ENCODE measurements around the gene FAM221A.
"Not testable (repeated sequence)": the region's sequence is repeated elsewhere in the genome, so short reads cannot be mapped to it uniquely, and the experiment has no call there.

FAM221A gene

DNA sequence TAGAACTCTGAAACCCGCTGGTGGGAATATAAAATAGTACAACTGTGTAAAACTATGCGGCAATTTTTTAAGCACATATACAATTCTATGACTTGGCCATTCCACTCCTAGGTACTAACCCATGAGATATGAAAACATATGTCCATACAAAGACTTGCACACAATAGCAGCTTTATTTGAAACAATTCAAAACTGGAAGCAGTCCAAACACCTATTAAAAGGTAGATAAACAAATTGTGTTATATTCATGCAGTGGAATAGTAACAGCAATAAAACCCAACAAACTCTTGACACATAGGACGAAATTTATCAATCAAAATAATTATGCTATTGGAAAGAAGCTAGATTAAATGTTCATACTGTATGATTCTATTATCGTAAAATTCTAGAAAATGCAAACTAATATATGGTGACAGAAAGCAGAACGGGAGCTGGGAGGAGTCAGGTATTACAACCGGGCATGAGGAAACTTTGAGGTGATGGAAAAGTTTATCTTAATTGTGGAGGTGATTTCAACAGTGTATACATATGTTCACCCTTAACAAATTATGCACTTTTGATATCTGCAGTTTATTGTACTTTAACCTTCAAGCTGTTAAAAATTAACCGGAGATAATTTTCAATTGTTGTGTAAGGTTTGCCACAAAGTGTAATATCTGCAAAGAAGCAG is 29.2 kb downstream of the FAM221A start:
- no peak for DNase-seq (ENCODE audit: low read depth in 2 of 2)

GRCh38 chr7:23710000-23710399 is 30.0 kb downstream of the FAM221A start, which contains the start of gene STK31:
Gene STK31 (plus strand): TSS chr7:23710219. CDS start chr7:23710286, 67 bp downstream.
- no peak for DNase-seq (ENCODE audit: low read depth in 2 of 2)

- DNase-seq (ENCODE audit: low read depth in 2 of 2), result no peak
Measured at GRCh38 chr7:23712368-23713284, 32.6 kb downstream of the FAM221A start.

DNA sequence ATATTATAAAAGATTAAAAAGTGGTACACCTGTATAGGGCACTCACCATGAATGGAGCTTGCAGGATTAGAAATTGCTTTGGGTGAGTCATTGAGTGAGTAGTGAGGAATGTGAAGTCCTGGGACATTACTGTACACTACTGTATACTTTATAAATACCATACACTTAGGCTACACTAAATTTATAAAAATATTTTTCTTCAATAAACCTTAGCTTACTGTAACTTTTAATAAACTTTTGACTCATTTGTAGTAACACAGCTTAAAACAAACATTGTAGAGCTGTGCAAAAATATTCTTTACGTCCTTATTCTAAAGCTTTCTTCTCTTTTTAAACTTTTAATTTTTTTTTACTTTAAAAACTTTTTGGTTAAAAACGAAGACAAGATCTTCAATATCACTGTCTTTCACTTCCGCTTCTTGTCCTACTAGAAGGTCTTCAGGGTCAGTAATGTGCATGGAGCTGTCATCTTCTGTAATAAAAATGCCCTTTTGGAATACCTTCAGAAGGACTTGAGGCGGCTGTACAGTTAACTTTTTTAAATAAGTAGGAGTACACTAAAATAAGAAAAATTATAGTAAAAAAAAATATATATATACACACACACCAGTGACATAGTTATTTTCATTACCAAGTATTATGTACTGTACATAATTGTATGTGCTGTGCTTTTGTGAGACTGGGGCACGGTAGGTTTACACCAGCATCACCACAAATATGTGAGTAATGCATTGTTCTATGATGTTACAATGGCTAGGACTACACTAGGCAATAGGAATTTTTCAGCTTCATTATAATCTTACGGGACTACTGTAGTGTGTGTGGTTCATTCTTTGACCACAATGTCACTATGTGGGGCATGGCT is 33.5 kb downstream of the FAM221A start:
- DNase-seq (ENCODE audit: low read depth in 2 of 2), result no peak

DNA sequence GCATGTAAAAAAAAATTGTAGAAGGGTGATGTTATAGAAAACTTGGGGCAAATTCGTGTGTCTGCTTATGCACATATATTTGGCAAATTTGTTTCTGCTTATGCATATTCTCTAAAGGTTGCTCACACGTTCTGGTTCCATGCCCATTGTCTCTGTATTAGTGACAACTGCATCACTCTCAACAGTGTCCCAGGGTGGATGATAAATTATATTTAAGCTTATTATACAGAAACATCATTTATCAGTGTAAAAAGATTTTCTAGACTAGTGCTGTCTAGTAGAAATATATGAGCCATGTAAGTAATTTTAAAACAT is 34.1 kb downstream of the FAM221A start:
- no peak for DNase-seq (ENCODE audit: low read depth in 2 of 2)

DNA sequence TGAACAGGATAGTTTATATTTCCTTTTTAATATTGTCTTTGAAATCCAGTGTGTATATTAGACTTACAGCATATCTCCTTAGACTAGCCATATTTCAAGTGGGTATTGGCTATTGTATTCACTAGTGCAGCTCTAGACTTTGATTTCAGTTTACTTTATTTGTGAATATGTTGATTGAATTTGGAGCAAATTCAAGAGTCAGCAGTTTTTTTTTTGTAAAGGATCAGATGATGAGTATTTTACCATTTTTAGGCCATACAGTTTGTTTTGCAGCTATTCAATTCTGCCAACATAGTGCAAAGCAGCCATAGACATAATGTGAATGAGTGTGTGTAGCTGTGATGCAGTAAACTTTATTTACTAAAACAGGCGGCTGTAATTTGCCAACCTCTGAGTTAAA is 34.6 kb downstream of the FAM221A start:
- no peak for DNase-seq (ENCODE audit: low read depth in 2 of 2)

- DNase-seq (ENCODE audit: low read depth in 2 of 2), result no peak
Measured at GRCh38 chr7:23715099-23715498, 35.1 kb downstream of the FAM221A start.

- DNase-seq (ENCODE audit: low read depth in 2 of 2), result no peak
Measured at GRCh38 chr7:23717788-23718187, 37.8 kb downstream of the FAM221A start.

- no peak for DNase-seq (ENCODE audit: low read depth in 2 of 2)
Measured at GRCh38 chr7:23721456-23721855, 41.5 kb downstream of the FAM221A start.

DNA sequence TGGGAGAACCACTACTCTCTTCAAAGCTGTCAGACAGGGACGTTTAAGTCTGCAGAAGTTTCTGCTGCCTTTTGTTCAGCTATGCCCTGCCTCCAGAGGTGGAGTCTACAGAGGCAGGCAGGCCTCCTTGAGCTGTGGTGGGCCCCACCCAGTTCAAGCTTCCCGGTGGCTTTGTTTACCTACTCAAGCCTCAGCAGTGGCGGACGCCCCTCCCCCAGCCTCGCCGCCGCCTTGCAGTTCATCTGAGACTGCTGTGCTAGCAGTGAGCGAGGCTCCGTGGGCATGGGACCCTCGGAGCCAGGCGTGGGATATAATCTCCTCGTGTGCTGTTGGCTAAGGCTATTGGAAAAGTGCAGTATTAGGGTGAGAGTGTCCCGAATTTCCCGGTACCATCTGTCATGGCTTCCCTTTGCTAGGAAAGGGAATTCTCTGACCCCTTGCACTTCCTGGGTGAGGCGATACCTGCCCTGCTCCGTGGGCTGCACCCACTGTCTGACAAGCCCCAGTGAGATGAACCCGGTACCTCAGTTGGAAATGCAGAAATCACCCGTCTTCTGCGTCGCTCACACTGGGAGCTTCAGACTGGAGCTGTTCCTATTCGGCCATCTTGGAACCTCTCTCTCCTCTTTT is 42.7 kb downstream of the FAM221A start:
- not testable (repeated sequence) for DNase-seq (ENCODE audit: low read depth in 2 of 2)

DNA sequence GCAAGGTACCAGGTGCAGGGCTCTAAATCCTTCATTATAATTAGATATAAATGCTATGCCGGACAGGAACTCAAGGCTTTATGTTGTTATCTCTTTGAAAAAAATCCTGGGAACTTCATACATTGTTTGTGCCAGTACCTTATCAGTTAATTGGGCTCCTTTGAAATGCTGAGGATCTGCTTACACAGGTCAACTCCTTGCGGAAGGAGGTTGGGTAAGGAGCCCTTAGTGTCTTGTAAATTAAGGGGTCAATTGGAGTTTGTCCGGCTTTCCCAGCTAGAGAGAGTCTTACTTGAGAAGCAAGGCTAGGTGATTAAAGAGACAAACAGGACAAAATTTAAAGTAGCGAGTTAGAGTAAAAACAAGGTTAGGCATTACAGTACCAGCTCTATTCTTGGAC is 44.1 kb downstream of the FAM221A start:
- DNase-seq (ENCODE audit: low read depth in 2 of 2), result not testable (repeated sequence)

DNA sequence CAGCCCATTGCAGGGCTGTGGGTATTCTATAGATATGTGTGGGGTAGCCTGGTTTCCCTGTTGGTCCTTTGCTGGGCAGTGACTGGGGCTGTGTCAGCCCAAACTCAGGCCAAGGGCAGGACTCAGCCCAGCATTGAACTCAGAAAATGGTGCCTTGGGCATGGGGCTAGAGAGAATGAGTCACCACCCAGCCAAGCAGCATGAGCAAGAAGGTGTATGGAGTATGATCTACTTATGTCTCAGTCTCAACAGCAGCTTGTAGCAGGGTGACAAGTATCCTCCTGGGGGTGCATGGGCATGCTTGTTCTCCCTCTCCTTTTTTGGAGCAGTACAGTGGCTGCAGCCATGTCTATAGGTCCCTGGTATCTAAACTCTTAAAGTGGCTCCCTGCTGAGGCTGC is 62.1 kb downstream of the FAM221A start:
- no peak for DNase-seq (ENCODE audit: low read depth in 2 of 2)

- no peak for DNase-seq (ENCODE audit: low read depth in 2 of 2)
Measured at GRCh38 chr7:23743226-23743625, 63.2 kb downstream of the FAM221A start.

GRCh38 chr7:23746629-23747028 is 66.6 kb downstream of the FAM221A start:
- DNase-seq (ENCODE audit: low read depth in 2 of 2), result no peak

DNA sequence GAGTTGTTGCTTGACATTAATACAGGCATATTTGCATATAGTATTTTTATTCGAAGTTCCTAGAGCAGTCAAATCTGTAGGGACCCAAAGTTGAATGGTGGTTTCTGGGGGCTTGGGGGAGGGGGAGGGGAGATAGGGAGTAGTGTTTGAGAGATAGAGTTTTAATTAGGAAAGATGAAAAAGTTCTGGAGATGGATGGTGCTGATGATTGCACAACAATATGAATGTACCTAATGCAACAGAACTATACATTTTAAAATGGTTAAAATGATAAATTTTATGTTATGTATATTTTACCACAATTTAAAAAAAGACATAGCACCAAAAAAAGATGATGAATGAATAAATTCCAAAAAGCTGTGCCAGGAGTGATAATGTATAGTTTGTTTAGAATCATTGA is 71.9 kb downstream of the FAM221A start:
- no peak for DNase-seq (ENCODE audit: low read depth in 2 of 2)
